NCI-H2081 treated with DMSO at 0.1 percent for 48 hours (cell line): ENCODE data around the gene LYPLA2.
"Not testable (repeated sequence)": the region's sequence is repeated elsewhere in the genome, so short reads cannot be mapped to it uniquely, and the experiment has no call there.

Experiments
- DNase-seq: peaks from one replicate; lab custom pipeline; 2025; lab: John Stamatoyannopoulos, UW

LYPLA2 gene

GRCh38 chr1:23779826-23780371 is 11.0 kb upstream of the LYPLA2 start:
- no peak for DNase-seq

DNA sequence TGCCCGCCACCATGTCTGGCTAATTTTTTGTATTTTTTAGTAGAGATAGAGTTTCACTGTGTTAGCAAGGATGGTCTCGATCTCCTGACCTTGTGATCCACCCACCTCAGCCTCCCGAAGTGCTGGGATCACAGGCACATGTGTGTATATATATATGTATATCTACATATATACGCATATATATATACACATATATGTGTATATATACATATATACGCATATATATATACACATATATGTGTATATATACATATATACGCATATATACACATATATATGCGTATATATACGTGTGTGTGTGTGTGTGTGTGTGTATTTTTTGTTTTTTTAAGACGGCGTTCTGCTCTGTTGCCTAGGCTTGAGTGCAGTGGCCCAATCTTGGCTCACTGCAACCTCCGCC is 7.8 kb upstream of the LYPLA2 start:
- not testable (repeated sequence) for DNase-seq

DNA sequence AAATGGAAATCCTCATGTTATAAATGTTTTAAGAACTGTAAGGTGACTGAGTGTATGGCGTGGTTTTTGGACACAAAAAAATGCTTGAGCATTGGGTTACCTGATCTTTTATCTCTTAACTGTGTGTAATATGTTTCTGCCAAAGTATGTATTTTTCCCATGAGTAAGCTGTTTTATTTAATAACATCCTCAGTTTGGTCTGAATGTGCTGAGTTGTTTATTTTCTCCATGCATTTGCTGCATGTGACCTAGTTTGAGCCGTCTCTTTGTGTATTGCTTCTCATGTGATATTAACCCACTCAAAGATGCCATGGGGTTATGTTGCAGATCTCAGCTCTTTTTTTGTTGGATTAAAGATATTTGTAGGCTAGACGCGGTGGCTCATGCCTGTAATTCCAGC is 6.1 kb upstream of the LYPLA2 start:
- no peak for DNase-seq

- DNase-seq = no peak
These were observed 3.2 kb upstream of the LYPLA2 start for GRCh38 chr1:23787701-23788100.

- no peak for DNase-seq
These were observed 2.2 kb upstream of the LYPLA2 start for GRCh38 chr1:23788695-23789094.

DNA sequence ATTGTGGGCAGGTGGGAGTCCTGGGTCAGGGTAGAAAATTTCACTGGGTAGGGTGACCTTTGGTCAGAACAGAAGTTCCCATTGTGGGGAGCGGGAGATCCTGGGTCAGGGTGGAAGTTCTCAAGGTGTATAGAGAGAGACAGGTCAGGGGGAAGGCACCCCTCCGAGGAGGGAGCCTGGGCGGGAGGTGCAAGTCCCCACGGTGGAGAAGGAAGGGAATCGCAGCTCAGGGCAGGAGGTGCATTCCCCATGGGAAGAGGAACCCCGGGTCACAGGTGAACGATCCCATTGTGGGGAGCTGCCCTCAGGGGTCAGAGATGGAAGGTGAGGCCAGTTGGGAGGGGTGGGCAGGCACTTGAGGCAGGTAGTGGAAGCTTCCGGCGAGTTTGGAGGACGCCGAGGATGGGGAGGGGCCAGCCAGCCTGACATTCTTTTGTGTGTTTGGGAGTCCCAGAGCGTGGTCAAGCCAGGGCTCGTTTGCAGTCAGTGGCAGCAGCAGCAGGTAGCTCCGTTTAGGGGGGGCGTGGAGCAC is 637 bp downstream of the LYPLA2 start:
- no peak for DNase-seq

GRCh38 chr1:23792151-23792945 is 1.4 kb downstream of the LYPLA2 start:
- DNase-seq = no peak

- DNase-seq = no peak
These were observed 2.3 kb downstream of the LYPLA2 start for GRCh38 chr1:23793018-23793781.

DNA sequence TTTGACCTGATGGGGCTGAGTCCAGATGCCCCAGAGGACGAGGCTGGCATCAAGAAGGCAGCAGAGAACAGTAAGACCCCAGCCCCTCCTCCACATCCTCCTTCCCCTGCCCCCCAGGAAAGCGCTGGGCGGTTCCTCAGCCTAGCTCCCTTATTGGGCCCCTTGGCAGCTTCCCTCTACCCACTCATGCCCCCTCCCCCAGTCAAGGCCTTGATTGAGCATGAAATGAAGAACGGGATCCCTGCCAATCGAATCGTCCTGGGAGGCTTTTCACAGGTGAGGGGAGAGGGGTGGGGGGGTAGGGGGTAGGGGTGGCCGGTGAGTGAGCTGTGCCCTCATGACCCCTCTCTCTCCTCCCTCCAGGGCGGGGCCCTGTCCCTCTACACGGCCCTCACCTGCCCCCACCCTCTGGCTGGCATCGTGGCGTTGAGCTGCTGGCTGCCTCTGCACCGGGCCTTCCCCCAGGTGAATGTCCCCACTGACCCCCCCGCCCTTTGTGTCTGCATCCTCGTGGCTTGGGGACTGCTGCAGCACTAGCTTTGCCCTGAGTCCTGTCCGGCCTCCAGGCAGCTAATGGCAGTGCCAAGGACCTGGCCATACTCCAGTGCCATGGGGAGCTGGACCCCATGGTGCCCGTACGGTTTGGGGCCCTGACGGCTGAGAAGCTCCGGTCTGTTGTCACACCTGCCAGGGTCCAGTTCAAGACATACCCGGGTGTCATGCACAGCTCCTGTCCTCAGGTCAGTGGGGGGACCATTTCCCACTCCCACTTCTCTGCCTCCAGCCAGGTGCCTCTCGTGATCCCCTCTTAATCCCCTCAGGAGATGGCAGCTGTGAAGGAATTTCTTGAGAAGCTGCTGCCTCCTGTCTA is 3.2 kb downstream of the LYPLA2 start:
- DNase-seq = no peak

DNA sequence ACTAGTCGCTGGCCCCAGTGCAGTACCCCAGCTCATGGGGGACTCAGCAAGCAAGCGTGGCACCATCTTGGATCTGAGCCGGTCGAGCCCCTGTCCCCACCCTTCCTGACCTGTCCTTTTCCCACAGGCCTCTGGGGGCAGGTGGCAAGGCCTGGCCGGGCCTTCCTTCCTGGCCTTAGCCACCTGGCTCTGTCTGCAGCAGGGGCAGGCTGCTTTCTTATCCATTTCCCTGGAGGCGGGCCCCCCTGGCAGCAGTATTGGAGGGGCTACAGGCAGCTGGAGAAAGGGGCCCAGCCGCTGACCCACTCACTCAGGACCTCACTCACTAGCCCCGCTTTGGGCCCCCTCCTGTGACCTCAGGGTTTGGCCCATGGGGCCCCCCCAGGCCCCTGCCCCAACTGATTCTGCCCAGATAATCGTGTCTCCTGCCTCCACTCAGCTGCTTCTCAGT is 3.8 kb downstream of the LYPLA2 start:
- DNase-seq = not testable (repeated sequence)

DNA sequence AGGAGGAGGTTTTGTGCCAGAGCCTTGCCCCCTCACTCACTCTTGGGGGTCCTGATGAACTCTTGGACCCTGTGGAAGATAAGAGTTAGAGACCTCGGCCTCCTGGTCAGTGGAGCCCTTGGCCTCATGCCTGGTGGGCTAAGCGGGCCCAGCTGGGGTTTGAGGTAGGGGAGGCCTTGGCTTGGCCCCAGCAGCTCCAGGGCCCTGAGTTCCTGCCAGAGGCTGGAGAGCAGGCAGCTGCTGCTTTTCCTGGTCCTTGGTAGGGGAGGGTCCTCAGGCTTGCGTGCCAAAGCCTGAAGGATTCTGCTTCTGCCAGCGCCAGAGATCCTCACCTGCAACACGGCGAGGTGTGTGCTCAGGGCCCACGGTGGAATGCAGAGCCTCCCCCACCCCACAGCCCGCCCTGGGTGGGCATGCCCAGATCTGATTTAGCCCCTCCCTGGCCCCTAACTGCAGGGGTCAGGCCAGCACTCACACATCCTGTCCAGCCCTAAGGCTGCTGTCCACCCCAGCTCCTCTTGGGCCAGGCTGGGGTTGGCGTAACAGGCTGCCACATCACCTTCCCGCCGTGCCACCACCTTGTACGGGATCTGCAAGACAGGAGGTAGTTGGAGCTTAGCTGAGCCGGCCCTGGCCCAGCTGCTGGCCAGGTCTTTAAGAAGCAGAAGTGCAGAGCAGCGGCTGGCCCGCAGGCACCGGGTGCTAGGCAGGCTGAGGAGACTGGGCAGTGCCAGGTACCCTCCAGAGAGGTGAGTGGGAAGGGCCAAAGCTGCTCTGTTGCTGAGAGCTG is 4.9 kb downstream of the LYPLA2 start:
- no peak for DNase-seq

GRCh38 chr1:23796466-23797271 is 5.7 kb downstream of the LYPLA2 start:
- DNase-seq = no peak

- no peak for DNase-seq
These were observed 6.8 kb downstream of the LYPLA2 start for GRCh38 chr1:23797478-23798448.

DNA sequence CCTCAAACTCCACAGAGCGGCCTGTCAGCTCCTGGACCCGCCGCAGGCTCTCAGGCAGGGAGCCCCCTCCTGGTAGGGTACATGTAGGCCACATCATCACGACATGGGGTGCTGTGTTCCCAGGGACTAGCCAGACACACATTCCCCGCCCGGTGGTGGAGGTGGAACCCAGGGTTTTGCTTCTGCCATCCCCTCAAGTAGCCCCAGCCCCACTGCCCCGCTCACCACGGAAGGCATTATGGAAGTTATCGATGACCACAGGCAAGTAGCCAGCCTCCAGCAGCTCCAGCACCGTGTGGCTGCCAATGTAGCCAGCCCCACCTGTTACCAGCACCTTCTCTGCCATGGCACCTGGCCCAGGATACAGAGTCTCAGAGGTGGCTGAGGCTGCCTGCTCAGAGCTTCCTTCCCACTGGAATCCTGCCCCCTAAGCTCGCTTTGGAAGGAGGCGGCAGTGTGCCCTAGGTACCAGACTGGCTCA is 7.8 kb downstream of the LYPLA2 start:
- DNase-seq = no peak

GRCh38 chr1:23799255-23799569 is 8.3 kb downstream of the LYPLA2 start:
- no peak for DNase-seq

DNA sequence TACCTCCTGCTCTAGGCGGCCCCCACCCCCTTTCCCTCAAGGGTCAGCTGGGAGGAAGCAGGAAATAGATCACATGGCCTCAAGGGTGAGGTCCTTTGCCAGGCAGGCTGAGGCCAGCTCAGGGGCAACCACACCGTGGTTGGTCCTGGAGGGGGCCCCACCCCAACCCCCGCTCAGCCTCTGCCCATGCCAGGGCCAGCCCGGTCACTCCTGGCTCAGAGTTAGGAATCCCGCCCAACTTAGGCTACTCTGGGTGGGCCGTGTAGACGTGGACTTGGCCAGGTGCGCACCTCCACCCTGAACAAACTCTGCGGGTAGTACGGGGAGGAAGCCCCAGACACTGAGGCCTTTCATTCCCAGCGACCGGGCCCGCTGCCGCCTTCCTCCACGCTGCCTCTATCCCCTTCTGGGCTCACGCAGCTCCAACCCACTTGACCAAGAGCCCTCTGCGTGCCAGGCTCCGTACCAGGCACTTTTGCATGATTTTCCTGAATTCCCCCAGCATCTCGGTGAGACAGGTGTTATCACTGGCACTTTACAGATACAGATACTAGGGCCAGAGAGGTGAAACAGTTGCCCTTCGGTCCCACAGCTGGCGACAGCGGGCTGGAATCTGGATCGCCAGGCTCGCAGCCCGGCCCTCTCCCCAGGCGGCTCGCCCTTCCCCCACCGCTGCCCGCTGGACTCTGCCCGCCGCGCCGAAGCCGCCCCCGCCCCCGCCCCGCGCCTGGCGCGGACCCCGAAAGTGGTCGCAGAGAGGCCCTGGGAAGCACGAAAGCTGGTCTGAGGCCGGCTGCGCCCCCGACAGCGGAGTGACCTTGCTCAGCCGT is 8.8 kb downstream of the LYPLA2 start:
- DNase-seq = no peak

DNA sequence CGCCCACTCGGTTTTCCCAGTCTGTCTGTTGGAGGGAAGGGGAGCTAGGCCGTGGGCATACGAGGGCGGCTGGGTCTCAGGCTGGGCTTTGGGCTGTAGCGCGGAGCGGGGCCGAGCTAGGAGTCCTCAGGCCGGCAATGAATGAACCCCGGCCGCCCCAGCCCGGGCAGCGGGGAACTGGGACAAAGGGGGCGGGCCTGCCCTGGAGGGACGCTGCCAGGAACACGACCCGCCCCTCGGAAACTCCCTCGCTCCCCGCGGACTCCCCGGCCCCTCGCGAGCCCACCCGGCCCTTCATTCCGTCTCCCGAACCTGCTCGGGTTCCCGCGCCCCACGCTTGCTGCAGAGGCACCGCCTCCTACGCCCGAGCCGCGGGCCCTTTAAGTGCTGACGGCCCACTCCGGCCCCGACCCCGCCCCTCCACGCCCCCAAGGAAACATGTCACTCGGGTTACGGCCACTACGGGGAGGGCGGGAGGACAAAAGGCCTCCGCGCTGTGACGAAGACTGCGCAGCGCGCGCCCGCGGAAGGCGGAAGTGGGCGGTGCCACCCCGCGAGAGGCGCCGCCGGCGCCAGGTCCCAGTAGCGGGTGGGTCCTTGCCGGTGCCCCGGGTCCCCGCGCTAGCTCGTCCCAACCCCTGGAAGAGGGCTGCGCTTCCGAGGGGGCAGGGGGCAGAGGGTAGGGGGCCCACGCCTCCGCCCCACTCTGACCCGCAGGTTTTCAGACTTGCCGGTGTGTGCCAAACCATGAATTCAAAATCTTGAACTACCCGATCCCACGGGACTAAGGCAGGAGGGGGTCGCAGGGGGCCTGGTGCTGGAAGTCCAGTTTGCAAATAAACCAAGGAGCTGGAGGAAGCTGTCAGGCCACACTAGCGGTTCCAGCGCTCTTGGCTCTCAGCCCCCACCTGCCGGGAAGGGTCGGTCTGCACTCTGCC is 9.7 kb downstream of the LYPLA2 start, which contains the start of gene GALE:
Gene GALE (minus strand): TSS at position 355 of the 938 bp plus-strand sequence. CDS start 1,747 bp downstream, outside the sequence.
- DNase-seq = peak; percentile 60
